Fibroblast of skin of left quadriceps (primary cell): Measurements from ENCODE around the gene COQ7.

Source experiments
- DNase-seq, 2 experiments: peaks; one replicate each; pipeline ENCODE4 v3.0.0-alpha.2; 2013; ENCODE audit warnings: low read depth in 2 of 2

COQ7 gene

DNA sequence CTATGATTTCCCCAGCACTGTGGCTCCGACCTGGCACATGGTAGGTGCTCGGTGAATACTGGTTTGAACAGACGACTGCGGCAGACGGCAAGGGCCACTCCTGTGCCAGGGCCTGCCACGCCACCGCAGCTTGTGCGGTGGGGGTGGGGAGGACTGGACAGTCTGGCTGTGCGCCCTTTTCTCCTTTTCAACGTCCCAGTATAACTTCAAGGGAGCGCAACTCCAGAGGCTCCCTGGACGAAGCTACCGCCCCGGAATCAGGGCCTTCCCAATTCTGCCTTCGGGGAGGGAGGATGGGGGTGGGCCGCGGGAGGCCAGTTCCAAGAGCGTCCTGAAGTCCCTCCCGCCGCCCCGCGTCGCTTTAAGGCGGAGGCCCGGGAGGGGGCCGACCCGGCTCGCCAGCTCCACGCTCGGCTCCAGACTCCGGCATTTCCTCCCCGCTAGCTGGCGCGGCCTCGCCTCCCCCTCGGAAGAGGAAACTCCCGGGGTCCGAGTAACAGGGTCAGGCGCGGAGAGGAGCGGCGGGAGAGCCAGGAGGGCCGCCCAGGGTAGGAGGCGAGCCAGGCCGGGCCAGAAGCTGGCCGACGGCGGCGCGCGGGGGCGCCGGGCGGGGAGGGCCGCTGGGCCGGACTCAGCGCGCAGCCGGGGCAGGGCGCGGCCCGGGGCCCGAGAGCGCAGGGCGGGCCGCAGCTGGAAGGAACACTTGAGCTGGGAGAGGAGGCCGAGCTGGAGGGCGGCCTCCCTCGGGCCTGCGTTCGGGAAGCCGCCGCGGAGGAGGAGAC lies 46.4 kb downstream of the COQ7 start, which contains the start of gene ITPRIPL2:
ITPRIPL2 (plus strand) TSS at position 388 of the 782 bp plus-strand sequence. CDS start 498 bp downstream, outside the sequence.
- DNase-seq, result peak; percentile 63 to 67

DNA sequence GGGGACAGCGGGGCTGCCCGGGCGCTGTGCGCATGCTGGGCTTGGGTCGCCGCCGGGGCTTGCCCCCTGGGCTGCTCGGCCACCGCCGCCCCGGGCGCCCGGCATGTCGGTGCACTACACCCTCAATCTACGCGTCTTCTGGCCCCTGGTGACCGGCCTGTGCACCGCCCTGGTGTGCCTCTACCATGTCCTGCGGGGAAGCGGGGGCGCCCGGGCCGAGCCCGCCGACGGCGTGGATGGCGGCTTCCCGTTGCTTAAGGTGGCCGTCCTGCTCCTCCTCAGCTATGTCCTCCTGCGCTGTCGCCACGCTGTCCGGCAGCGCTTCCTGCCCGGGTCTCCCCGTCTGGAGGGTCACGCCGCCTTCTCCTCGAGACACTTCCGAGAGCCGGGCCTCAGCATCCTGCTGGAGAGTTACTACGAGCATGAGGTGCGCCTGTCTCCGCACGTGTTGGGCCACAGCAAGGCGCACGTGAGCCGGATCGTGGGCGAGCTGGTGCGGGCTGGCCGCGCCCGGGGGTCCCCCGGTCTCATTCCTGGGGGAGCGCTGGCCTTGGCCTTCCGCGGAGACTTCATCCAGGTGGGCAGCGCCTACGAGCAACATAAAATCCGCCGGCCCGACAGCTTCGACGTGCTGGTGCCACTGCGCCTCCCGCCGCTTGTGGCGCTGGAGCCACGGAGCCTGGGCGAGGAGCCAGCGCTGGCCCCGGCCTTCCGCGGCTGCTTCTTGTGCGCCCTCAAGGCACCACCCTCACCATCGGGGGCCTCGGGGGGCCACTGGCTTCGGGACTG lies 47.1 kb downstream of the COQ7 start:
- no peak for DNase-seq

DNA sequence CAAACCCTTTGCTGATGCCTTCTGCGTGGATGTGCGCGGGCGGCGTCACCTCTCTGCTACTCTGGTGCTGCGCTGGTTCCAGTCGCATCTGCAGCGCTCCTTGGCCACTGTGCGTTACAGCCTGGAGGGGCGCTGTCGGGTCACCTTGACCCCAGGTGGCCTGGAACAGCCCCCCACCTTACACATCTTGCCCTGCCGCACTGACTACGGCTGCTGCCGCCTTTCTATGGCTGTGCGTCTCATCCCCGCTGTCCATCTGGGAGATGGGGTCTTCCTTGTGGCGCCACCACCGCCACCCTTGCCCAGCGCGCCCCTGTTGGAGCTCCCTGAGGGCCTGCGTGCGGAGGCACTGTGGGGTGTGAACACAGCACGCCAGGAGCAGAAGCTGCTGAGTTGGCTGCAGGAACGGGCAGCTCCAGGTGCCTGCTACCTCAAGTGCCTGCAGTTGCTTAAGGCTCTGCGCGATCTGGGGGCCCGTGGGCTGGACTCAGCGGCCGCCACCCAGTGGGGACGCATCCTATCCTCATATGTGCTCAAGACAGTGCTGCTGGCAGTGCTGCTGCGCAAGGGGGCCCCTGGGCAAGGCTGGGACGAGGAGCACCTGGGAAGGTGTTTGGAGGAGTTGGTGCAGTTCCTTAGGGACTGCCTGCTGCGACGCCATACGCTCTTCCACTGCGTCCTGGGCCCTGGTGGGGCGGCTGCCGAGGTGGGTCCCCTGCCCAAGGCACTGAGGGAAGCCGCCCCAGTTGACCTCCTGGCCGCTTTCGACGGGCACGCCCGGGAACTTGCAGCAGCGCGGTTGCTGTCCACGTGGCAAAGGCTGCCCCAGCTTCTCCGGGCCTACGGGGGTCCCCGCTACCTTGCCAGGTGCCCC lies 48.0 kb downstream of the COQ7 start:
- DNase-seq, result no peak

DNA sequence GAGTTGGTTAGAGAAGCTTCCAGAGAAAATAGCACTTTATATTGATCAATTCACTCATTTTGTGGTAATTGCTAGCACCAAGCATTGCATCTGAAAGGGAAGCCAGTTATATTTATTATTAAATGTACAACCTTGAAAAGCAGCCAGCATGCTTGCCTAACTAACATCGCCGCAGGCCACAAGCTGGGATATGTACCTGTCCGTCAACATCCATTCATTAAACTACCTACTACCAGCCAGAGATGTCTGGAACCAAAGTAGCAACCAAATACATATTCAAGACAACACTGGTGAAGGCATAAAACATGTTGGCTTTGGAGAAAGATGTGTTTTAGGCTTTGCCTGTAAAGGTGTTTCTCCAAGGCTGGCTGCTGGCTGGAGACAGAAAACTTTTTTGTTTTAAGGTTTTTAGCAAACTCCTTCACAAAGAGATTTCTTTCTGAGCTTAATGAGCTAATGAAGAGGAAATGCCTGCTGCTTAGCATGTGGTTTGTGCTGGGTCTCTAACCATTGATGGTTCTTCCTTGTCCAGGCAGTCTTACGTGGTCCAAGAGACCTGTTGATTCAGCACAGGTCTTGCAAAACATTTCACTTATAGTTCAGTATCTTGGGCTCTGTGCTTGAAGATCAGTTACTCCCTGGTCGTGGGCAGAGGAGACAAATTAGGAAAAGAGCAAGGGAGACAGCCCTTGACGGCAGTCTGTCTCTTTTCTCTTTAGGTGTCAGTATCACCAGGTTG lies 49.5 kb downstream of the COQ7 start:
- DNase-seq, result no peak

DNA sequence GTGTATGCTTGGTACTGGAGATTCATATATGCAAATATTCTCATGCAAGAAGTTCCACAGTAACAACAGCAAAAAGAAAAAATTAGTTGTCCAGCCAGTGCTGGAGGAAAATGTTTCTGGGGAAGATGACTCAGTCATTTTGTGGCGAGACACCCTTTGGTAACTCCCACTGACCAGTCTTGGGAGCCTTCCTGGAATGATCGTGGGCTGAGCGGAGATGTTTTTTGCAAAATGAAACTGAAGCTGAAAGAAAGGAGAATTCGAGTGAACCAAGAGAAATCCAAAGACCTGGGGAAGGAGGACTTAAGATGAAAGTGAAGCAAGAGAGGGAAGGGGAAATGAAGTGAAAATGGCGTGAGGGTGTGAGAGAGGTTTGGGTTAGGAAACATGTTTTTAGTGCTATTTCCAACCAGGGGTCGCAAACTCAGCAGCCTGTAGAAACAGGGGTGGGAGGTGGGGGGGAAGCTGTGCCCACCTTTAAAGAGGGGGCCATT lies 51.6 kb downstream of the COQ7 start:
- DNase-seq, result peak; percentile 62 to 72

DNA sequence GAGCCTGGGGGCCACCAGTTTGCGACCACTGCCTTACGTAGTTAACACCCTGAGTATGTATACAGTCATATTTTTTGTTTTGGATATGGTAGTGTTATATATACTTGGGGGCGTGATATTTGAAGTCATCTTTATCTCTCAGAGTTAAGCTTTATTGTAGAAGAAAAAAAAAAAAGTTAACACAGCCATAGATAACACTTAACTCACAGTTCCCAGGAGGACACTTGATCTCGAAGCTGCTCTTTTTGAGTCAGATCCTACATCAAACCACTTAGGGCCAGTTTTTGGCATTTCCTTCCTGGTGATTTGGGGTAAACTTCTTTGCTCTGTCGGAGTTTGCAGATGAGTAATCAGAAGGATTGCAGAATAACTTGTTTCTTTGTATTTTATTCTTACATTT lies 52.1 kb downstream of the COQ7 start:
- DNase-seq, result peak in 1 of 2 experiments; percentile 53

DNA sequence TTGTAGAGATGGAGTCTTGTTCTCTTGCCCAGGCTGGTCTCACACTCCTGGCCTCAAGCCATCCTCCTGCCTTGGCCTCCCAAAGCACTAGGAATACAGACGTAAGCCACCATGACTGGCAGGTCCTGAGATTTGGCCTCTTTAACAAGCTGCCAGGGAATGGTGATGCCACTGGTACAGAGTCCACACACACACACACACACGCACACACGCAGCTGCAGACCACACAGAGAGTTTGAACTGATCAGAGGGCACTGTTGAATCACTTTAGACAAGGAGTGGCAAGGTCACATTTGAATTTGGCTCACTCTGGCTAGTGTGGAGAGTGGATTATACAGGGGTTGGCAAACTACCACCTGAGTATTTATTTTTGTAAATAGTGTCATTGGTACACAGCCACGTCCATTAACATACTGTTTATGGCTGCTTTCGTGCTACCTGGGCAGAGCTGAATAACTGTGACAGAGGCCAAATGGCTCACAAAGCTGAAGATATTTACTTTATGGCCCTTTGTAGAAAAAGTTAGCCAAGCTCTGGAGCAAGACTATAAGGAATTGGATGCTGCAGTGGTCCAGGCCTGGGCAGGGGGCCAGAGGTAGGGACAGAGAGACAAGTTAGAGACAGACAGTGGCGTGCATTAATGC lies 56.2 kb downstream of the COQ7 start:
- DNase-seq, result no peak

DNA sequence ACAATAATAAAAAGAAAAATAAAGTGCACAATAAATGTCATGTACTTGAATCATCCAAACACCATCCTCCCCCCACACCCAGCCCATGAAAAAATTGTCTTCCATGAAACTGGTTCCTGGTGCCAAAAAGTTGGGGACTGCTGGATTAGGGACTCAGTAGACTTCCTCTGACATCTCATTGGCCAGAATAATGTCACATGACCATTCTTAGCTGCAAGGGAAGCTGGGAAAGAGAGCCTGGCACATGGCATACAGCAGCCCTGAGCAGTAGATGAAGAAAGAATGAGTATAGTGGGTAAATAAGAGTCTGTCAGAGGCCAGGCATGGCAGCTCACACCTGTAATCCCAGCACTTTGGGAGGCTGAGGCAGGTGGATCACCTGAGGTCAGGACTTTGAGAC lies 58.9 kb downstream of the COQ7 start:
- no peak for DNase-seq

DNA sequence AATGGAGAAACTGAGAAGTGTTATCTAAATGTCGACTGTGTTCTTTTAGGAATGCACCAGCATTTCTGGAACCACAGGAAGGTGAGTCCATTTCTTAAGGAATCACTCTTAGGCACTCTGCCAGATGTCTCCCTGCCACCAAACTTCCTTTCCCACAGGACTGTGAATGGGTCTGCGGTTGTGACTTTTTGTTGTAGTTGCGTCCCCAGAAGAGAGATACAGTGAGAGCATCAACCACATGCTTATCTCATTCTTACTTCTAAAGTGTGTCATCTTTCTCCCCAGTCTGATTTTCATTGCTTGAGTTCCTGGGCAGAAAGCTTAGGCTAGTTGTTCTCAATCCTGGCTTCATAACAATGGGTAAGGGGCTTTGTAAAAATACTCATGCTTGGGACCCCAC lies 59.8 kb downstream of the COQ7 start:
- DNase-seq, result no peak

DNA sequence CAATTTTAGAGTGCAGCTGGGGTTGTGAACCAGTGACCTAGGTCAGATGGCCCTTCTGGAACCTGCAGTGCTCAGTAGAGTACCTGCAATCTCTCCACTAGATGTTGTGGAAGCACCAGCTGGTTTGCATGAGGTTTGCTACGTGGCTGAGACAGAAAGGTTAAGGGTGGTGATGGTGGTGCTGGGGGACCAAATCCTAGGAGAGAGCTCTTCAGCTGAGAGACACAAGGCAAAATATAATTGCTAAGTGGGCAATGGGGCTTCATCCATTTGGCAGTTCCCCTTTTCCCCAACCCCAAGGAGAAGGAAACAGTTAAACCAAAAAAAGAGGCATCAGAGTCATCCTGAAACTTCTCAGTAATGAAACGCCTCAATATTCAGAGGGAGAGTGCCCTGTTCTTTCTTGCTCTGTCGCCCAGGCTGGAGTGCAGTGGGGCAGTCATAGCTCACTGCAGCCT lies 60.3 kb downstream of the COQ7 start:
- DNase-seq, result no peak

DNA sequence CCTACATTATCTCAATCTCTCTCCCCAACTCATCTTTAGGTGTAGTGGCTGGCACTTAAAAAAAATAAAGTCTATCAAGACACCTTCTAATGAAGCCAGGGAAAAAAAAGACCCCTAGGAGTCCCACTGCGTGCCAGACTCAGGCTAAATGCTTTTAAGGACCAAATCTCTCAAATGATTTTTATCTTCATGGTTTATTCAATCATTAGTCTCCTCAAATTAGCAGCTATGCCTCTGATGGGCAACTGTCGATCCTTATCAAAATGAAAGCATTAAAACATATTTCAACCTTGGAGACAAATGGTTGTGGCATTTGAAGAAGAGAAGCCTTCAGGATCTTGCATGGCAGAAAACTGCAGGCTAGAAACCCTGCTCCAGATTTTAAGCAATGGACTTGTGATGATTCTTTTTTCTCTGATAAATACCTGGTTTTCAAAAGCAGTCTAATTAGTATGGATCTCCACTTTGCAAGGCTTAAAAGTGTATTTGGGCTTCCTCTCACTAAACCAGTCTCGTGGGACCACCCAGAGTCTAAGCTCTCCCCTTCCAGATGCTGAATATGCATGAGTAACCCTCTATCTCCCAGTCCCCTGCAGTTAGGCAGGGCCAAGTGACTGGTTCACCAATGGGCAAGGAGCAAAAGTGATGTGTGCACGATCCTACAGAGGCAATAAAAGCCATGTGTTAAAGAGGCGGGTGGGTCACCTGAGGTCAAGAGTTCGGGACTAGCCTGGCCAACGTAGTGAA lies 61.2 kb downstream of the COQ7 start:
- DNase-seq, result no peak
